IPS DF 6.9 (cell line): ENCODE results near the gene TRIM2.

ENCODE experiments used
- DNase-seq: peaks from one replicate; pipeline ENCODE4 v3.0.0-alpha.2; 2013; ENCODE audit warnings: low read depth, low spot score
- H3K27ac ChIP-seq: one replicate; pipeline ENCODE4 v1.5.1; 2013; ENCODE audit warnings: low read length, control low read depth
- H3K27me3 ChIP-seq: 2 replicates; pipeline ENCODE4 v1.6.1; 2013; ENCODE audit warnings: mild to moderate bottlenecking, low read length; ENCODE audit not compliant: control insufficient read depth, insufficient read depth
- H3K36me3 ChIP-seq: 2 replicates; pipeline ENCODE4 v1.6.1; 2013; ENCODE audit warnings: low read length; ENCODE audit not compliant: control insufficient read depth, insufficient read depth
- H3K4me1 ChIP-seq: 2 replicates; pipeline ENCODE4 v1.6.1; 2013; ENCODE audit warnings: low read length; ENCODE audit not compliant: control insufficient read depth, insufficient read depth
- H3K4me3 ChIP-seq: 2 replicates; pipeline ENCODE4 v1.5.1; 2013; ENCODE audit warnings: mild to moderate bottlenecking, low read length
- H3K9me3 ChIP-seq: 2 replicates; pipeline ENCODE4 v1.6.1; 2013; ENCODE audit warnings: low read length, inconsistent platforms; ENCODE audit not compliant: control insufficient read depth, insufficient read depth
- WGBS: extraction: QIAGEN DNeasy Blood & Tissue Kit; methylation state at CpG from one replicate; pipeline ENCODE4 v1.1.7; 2013; ENCODE audit warnings: mixed read lengths, missing lambda C conversion rate; ENCODE audit not compliant: insufficient read length, insufficient coverage; 5-methylcytosine and 5-hydroxymethylcytosine counted together

Gene TRIM2

DNA sequence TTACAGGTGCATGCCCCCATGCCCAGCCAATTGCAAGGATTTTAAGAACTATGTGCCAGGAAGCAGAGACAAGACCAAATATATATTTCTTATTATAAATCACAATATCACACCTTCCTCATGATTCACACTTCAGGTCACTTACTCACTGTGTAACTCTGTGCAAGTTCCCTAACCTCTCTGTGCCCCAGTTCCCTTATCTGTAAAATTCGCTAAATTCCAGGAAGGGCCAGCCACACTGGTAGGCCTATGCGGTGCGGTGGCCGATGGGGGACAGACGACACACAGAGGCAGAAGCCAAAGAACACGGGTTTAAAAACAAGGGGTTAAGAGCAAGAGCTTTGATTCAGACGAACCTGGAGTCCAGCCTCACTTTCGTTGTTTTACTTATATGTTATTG, 2.8 kb downstream of the TRIM2 start:
- DNase-seq: no peak
- Histone ChIP-seq H3K27ac (no peak overlapping the region), H3K36me3 (0 out of 2 replicates have a peak, but pooled peaks cover 2% of the 10 kb centered on the region), H3K9me3 (no peaks in the 10 kb centered on the region), H3K4me3 (no peak overlapping the region), H3K4me1 (peaks cover 5% of the 10 kb centered on the region; the same call in 1 of the 2 replicates), H3K27me3 (no peaks in the 10 kb centered on the region)
- WGBS: no CpG with 5 or more reads among the region's 8 CpGs

DNA sequence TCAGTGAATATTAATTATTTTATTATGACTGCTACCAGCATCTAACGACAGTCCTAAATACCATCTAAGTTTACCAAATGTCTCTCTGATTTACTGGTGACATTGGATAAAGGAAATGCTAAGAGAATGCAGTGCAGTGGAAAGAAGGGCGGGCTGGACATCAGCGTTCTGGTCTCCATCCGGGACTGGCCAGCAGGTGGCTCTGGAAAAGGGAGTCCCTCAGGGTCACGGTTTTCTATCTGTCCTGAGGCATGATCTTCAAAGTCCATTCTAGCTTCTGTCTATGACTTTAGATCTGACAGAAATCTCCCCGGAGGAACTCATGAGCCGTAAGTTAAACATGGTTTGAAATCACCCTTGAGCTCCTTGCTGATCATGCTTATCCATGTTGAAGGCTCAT, 3.3 kb downstream of the TRIM2 start:
- no peaks in the 10 kb centered on the region for H3K27me3 ChIP-seq
- DNase-seq: no peak
- no peak overlapping the region for H3K27ac ChIP-seq
- no CpG with 5 or more reads among the region's 7 CpGs for WGBS
- H3K36me3 ChIP-seq: 0 out of 2 replicates have a peak, but pooled peaks cover 2% of the 10 kb centered on the region
- H3K4me1 ChIP-seq: peaks cover 5% of the 10 kb centered on the region; the same call in 1 of the 2 replicates
- H3K4me3 ChIP-seq: no peak overlapping the region
- H3K9me3 ChIP-seq: no peaks in the 10 kb centered on the region

GRCh38 chr4:153209410-153209809, 5.2 kb downstream of the TRIM2 start:
- H3K4me3 ChIP-seq: no peak overlapping the region
- H3K4me1 ChIP-seq: peaks cover 5% of the 10 kb centered on the region; the same call in 1 of the 2 replicates
- H3K27me3 ChIP-seq: no peaks in the 10 kb centered on the region
- 0 out of 2 replicates have a peak, but pooled peaks cover 2% of the 10 kb centered on the region for H3K36me3 ChIP-seq
- no peak for DNase-seq
- H3K9me3 ChIP-seq: no peaks in the 10 kb centered on the region
- no CpG with 5 or more reads among the region's 5 CpGs for WGBS
- no peak overlapping the region for H3K27ac ChIP-seq

- Histone ChIP-seq H3K27ac (no peak overlapping the region), H3K27me3 (no peaks in the 10 kb centered on the region), H3K9me3 (no peaks in the 10 kb centered on the region), H3K4me1 (peaks cover 8% of the 10 kb centered on the region; the same call in 1 of the 2 replicates), H3K4me3 (no peak overlapping the region), H3K36me3 (0 out of 2 replicates have a peak, but pooled peaks cover 2% of the 10 kb centered on the region)
- WGBS: no CpG with 5 or more reads among the region's 1 CpG
- DNase-seq: no peak
Measured at GRCh38 chr4:153210727-153211126, 6.5 kb downstream of the TRIM2 start.

GRCh38 chr4:153211986-153212728, 7.9 kb downstream of the TRIM2 start:
- Histone ChIP-seq H3K4me1 (peaks cover 4% of the 10 kb centered on the region; the same call in 1 of the 2 replicates), H3K36me3 (0 out of 2 replicates have a peak, but pooled peaks cover 2% of the 10 kb centered on the region), H3K27ac (no peak overlapping the region), H3K27me3 (no peaks in the 10 kb centered on the region), H3K9me3 (no peaks in the 10 kb centered on the region), H3K4me3 (no peak overlapping the region)
- DNase-seq: no peak
- WGBS: no CpG with 5 or more reads among the region's 5 CpGs

DNA sequence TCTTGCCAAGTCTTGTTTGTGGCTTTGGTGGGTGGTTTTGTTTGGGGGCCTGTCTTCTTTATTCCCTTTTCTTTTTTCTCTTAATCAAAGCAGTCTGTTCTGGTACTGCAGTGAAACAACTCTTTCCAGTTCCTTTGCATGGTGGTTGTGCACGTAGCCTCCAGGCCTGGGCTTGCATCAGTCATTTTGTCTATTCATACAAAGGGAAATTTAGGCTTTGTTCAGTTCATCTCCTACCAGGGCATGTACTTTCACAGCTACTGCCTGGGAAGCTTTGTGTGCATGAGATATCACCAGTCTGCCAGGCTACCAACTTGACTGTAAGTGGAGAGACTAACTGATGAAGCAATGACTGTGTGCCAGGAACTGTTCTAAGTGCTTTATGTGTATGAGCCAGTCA, 8.5 kb downstream of the TRIM2 start:
- H3K9me3 ChIP-seq: no peaks in the 10 kb centered on the region
- no CpG with 5 or more reads among the region's 1 CpG for WGBS
- H3K27ac ChIP-seq: no peak overlapping the region
- H3K36me3 ChIP-seq: 0 out of 2 replicates have a peak, but pooled peaks cover 2% of the 10 kb centered on the region
- no peak for DNase-seq
- no peaks in the 10 kb centered on the region for H3K27me3 ChIP-seq
- H3K4me1 ChIP-seq: peaks cover 4% of the 10 kb centered on the region; the same call in 1 of the 2 replicates
- H3K4me3 ChIP-seq: no peak overlapping the region

- peaks cover 2% of the 10 kb centered on the region; the same call in 1 of the 2 replicates for H3K4me1 ChIP-seq
- H3K4me3 ChIP-seq: no peak overlapping the region
- no peaks in the 10 kb centered on the region for H3K36me3 ChIP-seq
- H3K27ac ChIP-seq: no peak overlapping the region
- no peaks in the 10 kb centered on the region for H3K27me3 ChIP-seq
- H3K9me3 ChIP-seq: no peaks in the 10 kb centered on the region
- no peak for DNase-seq
Measured at GRCh38 chr4:153215921-153216320, 11.7 kb downstream of the TRIM2 start.

- WGBS: no CpG with 5 or more reads among the region's 4 CpGs
- H3K27ac ChIP-seq: no peak overlapping the region
- no peak for DNase-seq
- no peaks in the 10 kb centered on the region for H3K27me3 ChIP-seq
- H3K4me1 ChIP-seq: peaks cover 2% of the 10 kb centered on the region; the same call in 1 of the 2 replicates
- no peak overlapping the region for H3K4me3 ChIP-seq
- no peaks in the 10 kb centered on the region for H3K36me3 ChIP-seq
- H3K9me3 ChIP-seq: no peaks in the 10 kb centered on the region
Measured at GRCh38 chr4:153216546-153216945, 12.3 kb downstream of the TRIM2 start.

GRCh38 chr4:153217440-153217839, 13.2 kb downstream of the TRIM2 start:
- no peak for DNase-seq
- no peak overlapping the region for H3K4me3 ChIP-seq
- no peaks in the 10 kb centered on the region for H3K36me3 ChIP-seq
- no peaks in the 10 kb centered on the region for H3K9me3 ChIP-seq
- no peak overlapping the region for H3K27ac ChIP-seq
- H3K27me3 ChIP-seq: no peaks in the 10 kb centered on the region
- peaks cover 2% of the 10 kb centered on the region; the same call in 1 of the 2 replicates for H3K4me1 ChIP-seq

- H3K36me3 ChIP-seq: no peaks in the 10 kb centered on the region
- no peaks in the 10 kb centered on the region for H3K9me3 ChIP-seq
- H3K27me3 ChIP-seq: no peaks in the 10 kb centered on the region
- H3K4me1 ChIP-seq: peaks cover 2% of the 10 kb centered on the region; the same call in 1 of the 2 replicates
- no peak overlapping the region for H3K27ac ChIP-seq
- no CpG with 5 or more reads among the region's 3 CpGs for WGBS
- no peak for DNase-seq
- H3K4me3 ChIP-seq: no peak overlapping the region
Measured at GRCh38 chr4:153218961-153219360, 14.7 kb downstream of the TRIM2 start.
